HCT116 (cell line): ENCODE results near the gene ALDH1L1. TPM values are rescaled to one million over a fixed set of nuclear protein-coding genes. Genes with fewer than 3 reads are reported as not detected.

Source experiments
- ATAC-seq: fragments of 200-7000 bp; cut with Tn5 transposase; 2 replicates; pipeline ENCODE4 v1.9.1; 2020; ENCODE audit warnings: mild to moderate bottlenecking, moderate library complexity
- BruUV-seq: library from RNA; stranded (reverse); fragments of 400-500 nt; replicated peaks from 2 replicates; lab custom pipeline; 2021; lab: Mats Ljungman, UMichigan
- CTCF ChIA-PET: fragments of 300-600 bp; sonication (Branson Sonifier 250); formaldehyde crosslinking; loops from one replicate; lab custom pipeline; 2021; ENCODE audit warnings: antibody characterized with exemption; lab: Charles Lee
- POLR2A ChIA-PET: fragments of 300-600, 350-600 bp; sonication (Branson Sonifier 250); formaldehyde crosslinking; loops from one replicate; lab custom pipeline; 2021; ENCODE audit warnings: antibody characterized with exemption; lab: Charles Lee
- RAD21 ChIA-PET, 2 experiments: fragments of 300-600 bp; sonication (Branson Sonifier 250); formaldehyde crosslinking; loops; one replicate each; lab custom pipeline; 2023; ENCODE audit warnings: low total read pairs in 2 of 2; ENCODE audit not compliant: uncharacterized antibody in 2 of 2, unreplicated experiment in 2 of 2, low non-redundant PET in 1 of 2; lab: Charles Lee
- DNase-seq: peaks from one replicate; pipeline ENCODE4 v3.0.0-alpha.2; 2010; ENCODE audit warnings: low read depth, low spot score
- H2AFZ ChIP-seq: fragments of 200-600 bp; shearing (Covaris generic), sonication (generic); 2 replicates; pipeline ENCODE4 v1.6.1; 2017; ENCODE audit warnings: low read depth, mixed run types, mixed read lengths, antibody characterized with exemption, low read length; ENCODE audit not compliant: poor library complexity, severe bottlenecking
- H3K27ac ChIP-seq: 2 replicates; pipeline ENCODE4 v1.5.1; 2012; ENCODE audit warnings: low read depth, low read length
- H3K27me3 ChIP-seq: fragments of 200-600 bp; sonication (generic); 2 replicates; pipeline ENCODE4 v1.6.1; 2016; ENCODE audit warnings: mixed run types, low read length, mixed read lengths; ENCODE audit not compliant: insufficient read depth
- H3K36me3 ChIP-seq, 2 experiments: fragments of 200-500 bp in 1 of 2; fragments of 200-600 bp in 1 of 2; sonication (Bioruptor generic) in 1 of 2; sonication (generic) in 1 of 2; 2 replicates each; pipeline versions ENCODE4 v1.5.1 to v1.6.1; 2014 to 2016; ENCODE audit warnings: low read length in 2 of 2, inconsistent platforms in 1 of 2, mixed read lengths in 1 of 2, mixed run types in 1 of 2; ENCODE audit not compliant: insufficient read depth in 2 of 2, control insufficient read depth in 1 of 2
- H3K4me1 ChIP-seq, 2 experiments: fragments of 200-600 bp in 1 of 2; sonication (generic) in 1 of 2; 2 replicates each; pipeline versions ENCODE4 v1.5.1 to v1.6.1; 2012 to 2017; ENCODE audit warnings: low read length in 2 of 2, inconsistent platforms in 1 of 2, mild to moderate bottlenecking in 1 of 2, mixed read lengths in 1 of 2, mixed run types in 1 of 2, moderate library complexity in 1 of 2; ENCODE audit not compliant: insufficient read depth in 2 of 2, control insufficient read depth in 1 of 2
- H3K4me2 ChIP-seq: fragments of 200-600 bp; sonication (generic); 2 replicates; pipeline ENCODE4 v1.6.1; 2017; ENCODE audit warnings: mixed run types, low read length, mixed read lengths
- H3K4me3 ChIP-seq, 2 experiments: fragments of 200-600 bp in 1 of 2; sonication (generic) in 1 of 2; replicated peaks in 1 of 2; 2 replicates each; pipeline ENCODE4 v1.5.1; 2011 to 2016; ENCODE audit warnings: low read length in 2 of 2, control low read depth in 1 of 2, low read depth in 1 of 2, mild to moderate bottlenecking in 1 of 2, mixed read lengths in 1 of 2, mixed run types in 1 of 2
- H3K79me2 ChIP-seq: fragments of 200-600 bp; sonication (generic); 2 replicates; pipeline ENCODE4 v1.6.1; 2017; ENCODE audit warnings: mild to moderate bottlenecking, mixed run types, low read length, moderate library complexity, mixed read lengths; ENCODE audit not compliant: insufficient read depth
- H3K9ac ChIP-seq: fragments of 200-600 bp; sonication (generic); 2 replicates; pipeline ENCODE4 v1.6.1; 2016; ENCODE audit warnings: low read length, mixed read lengths
- H3K9me2 ChIP-seq: fragments of 200-600 bp; sonication (generic), shearing (Covaris generic); 2 replicates; pipeline ENCODE4 v1.6.1; 2017; ENCODE audit warnings: mixed run types, mild to moderate bottlenecking, moderate library complexity; ENCODE audit not compliant: insufficient read depth
- H3K9me3 ChIP-seq, 2 experiments: fragments of 200-500 bp in 1 of 2; fragments of 200-600 bp in 1 of 2; sonication (Bioruptor generic) in 1 of 2; sonication (generic) in 1 of 2; 2 replicates each; pipeline ENCODE4 v1.6.1; 2014 to 2017; ENCODE audit warnings: low read length in 2 of 2, mixed read lengths in 2 of 2, inconsistent platforms in 1 of 2, low read depth in 1 of 2, mild to moderate bottlenecking in 1 of 2, mixed run types in 1 of 2, moderate library complexity in 1 of 2; ENCODE audit not compliant: control insufficient read depth in 1 of 2, insufficient read depth in 1 of 2
- H4K20me1 ChIP-seq: fragments of 200-600 bp; sonication (generic), shearing (Covaris generic); 2 replicates; pipeline ENCODE4 v1.6.1; 2017; ENCODE audit warnings: mixed run types, mild to moderate bottlenecking, moderate library complexity; ENCODE audit not compliant: insufficient read depth
- ATF3 ChIP-seq: IDR thresholded peaks from 2 replicates; pipeline ENCODE4 v1.6.1; 2012
- CTCF ChIP-seq, 3 experiments: fragments of 200-600 bp in 1 of 3; sonication (generic) in 1 of 3; IDR thresholded peaks in 2 of 3; conservative IDR thresholded peaks in 1 of 3; 2 replicates each; pipeline ENCODE4 v1.5.1; 2012 to 2017; ENCODE audit warnings: low read depth in 2 of 3, low read length in 2 of 3, antibody characterized with exemption in 1 of 3, borderline replicate concordance in 1 of 3, control low read depth in 1 of 3, mild to moderate bottlenecking in 1 of 3, mixed read lengths in 1 of 3, mixed run types in 1 of 3, moderate library complexity in 1 of 3; ENCODE audit not compliant: insufficient read depth in 1 of 3
- EGR1 ChIP-seq: IDR thresholded peaks from 2 replicates; pipeline ENCODE4 v1.6.1; 2012; ENCODE audit warnings: low read depth
- ELF1 ChIP-seq: IDR thresholded peaks from 2 replicates; pipeline ENCODE4 v1.6.1; 2012; ENCODE audit warnings: low read depth, borderline replicate concordance
- EZH2 ChIP-seq: fragments of 200-600 bp; sonication (generic); IDR thresholded peaks from 2 replicates; pipeline ENCODE4 v1.6.1; 2017; ENCODE audit warnings: antibody characterized with exemption, mixed run types
- EZH2phosphoT487 ChIP-seq: fragments of 200-600 bp; IDR thresholded peaks from 2 replicates; pipeline ENCODE4 v1.6.1; 2018; ENCODE audit warnings: antibody characterized with exemption, borderline replicate concordance
- FOSL1 ChIP-seq: IDR thresholded peaks from 2 replicates; pipeline ENCODE4 v1.6.1; 2012; ENCODE audit warnings: low read depth
- POLR2A ChIP-seq: IDR thresholded peaks from 2 replicates; pipeline ENCODE4 v1.7.0; 2011; ENCODE audit warnings: borderline replicate concordance; ENCODE audit not compliant: insufficient read depth, insufficient read length; ENCODE audit errors: extremely low read depth
- REST ChIP-seq: IDR thresholded peaks from 2 replicates; pipeline ENCODE4 v1.6.1; 2012; ENCODE audit warnings: low read depth
- SRF ChIP-seq: IDR thresholded peaks from 2 replicates; pipeline ENCODE4 v1.6.1; 2012; ENCODE audit warnings: low read depth
- TCF7L2 ChIP-seq: IDR thresholded peaks from 2 replicates; pipeline ENCODE4 v1.7.0; 2011; ENCODE audit warnings: borderline replicate concordance, inconsistent platforms; ENCODE audit not compliant: insufficient read depth, insufficient read length; ENCODE audit errors: extremely low read depth
- YY1 ChIP-seq: IDR thresholded peaks from 2 replicates; pipeline ENCODE4 v1.6.1; 2011; ENCODE audit warnings: low read length, low read depth, moderate library complexity, mild to moderate bottlenecking; ENCODE audit not compliant: insufficient replicate concordance; ENCODE audit errors: extremely low read depth
- ZBTB33 ChIP-seq: IDR thresholded peaks from 2 replicates; pipeline ENCODE4 v1.6.1; 2011; ENCODE audit warnings: mild to moderate bottlenecking, low read length, moderate library complexity; ENCODE audit not compliant: insufficient replicate concordance; ENCODE audit errors: extremely low read depth
- ZFX ChIP-seq: fragments of 450-650 bp; IDR thresholded peaks from 2 replicates; pipeline ENCODE4 v1.6.1; 2017
- ZNF274 ChIP-seq: fragments of 200-500 bp; sonication (Bioruptor generic); IDR thresholded peaks from 2 replicates; pipeline ENCODE4 v1.6.1; 2014; ENCODE audit warnings: mild to moderate bottlenecking, low read depth, low read length, inconsistent platforms
- intact Hi-C: fragments of 100-400 bp; cut with micrococcal nuclease; formaldehyde crosslinking; loops from 2 replicates; pipeline ENCODE4 v1.10.0; 2022
- total RNA-seq: library from RNA; stranded (reverse); gene quantifications from one replicate; pipeline ENCODE4 v1.2.1, GENCODE V29; 2021; ENCODE audit not compliant: unreplicated experiment

Gene ALDH1L1
- total RNA-seq, 1 experiment from 2014 or later: 0.81 TPM

DNA sequence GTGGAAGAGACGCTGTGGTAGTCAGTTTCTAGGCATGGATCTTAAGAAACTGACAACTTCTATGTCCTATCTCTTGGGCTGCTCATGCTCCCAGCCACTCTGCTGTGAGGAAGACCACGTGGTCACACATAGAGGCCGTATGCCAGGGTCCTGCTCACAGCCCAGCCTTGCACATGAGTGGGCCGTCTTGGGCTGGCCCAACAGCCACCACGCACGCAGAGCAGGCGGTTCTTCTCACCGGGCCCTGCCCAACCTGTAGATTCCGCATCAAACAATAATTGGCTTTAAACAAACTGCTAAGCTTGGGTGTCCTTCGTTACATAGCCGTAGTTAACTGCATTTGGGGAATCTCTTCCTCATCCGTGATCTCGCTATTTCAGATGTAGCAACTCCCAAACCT is 122.5 kb downstream of the ALDH1L1 start (continued):
- TF ChIP-seq EZH2phosphoT487 (no peak), ATF3 (no peak)
- TF ChIP-seq, all 23 proteins: peak for 0

DNA sequence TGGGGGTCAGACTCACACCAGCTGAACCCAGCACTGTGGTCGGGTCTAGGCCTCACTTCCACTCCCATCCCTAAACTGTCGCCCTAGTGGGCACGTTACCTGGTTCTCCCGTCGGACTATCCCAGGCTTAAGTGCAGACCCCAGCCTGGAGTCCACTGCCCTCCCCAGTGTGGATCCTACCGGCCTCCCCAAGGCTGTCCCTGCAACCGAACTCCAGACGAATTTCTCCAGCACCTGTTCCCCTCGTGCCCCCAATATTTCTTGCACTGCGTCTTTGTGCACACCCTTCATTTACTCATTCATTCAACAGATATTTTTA is 122.9 kb downstream of the ALDH1L1 start:
- DNase-seq: no peak
- POLR2A ChIA-PET: no interaction called here
- intact Hi-C loops: no loop called here
- Histone ChIP-seq H3K9ac (no peak overlapping the region), H3K27me3 (no peaks in the 10 kb centered on the region), H3K27ac (no peak overlapping the region), H2AFZ (no peak overlapping the region), H4K20me1 (no peaks in the 10 kb centered on the region), H3K4me2 (peak overlapping the region; percentile 33), H3K4me1 (peaks cover 2 to 26% of the 10 kb centered on the region in 2 experiments; a peak in 3 of 4 replicates), H3K79me2 (no peaks in the 10 kb centered on the region), H3K36me3 (no peaks in the 10 kb centered on the region), H3K9me3 (no peaks in the 10 kb centered on the region), H3K9me2 (no peaks in the 10 kb centered on the region), H3K4me3 (no peak overlapping the region)
- no peak for ATAC-seq
- RAD21 ChIA-PET: no interaction called here
- no TSS peak for BruUV-seq
- TF ChIP-seq ZFX (no peak), REST (no peak), CTCF (IDR thresholded peaks at IDR 0.05 in 2 of 3, conservative IDR thresholded peaks at IDR 0.05 in 1 of 3; ENCODE audit: borderline replicate concordance in 1 of 3, insufficient read depth in 1 of 3, low read depth in 2 of 3, low read length in 2 of 3) (no peak), EZH2 (no peak), EGR1 (no peak), ZNF274 (no peak), ZBTB33 (no peak), POLR2A (no peak), FOSL1 (no peak), ELF1 (no peak), SRF (no peak), YY1 (no peak), TCF7L2 (no peak)
- CTCF ChIA-PET: no interaction called here
